ENCODE measurements around the gene DRC7.
"Not testable (repeated sequence)": the region's sequence is repeated elsewhere in the genome, so short reads cannot be mapped to it uniquely, and the experiment has no call there.

Gene DRC7

GRCh38 chr16:57694231-57694724 is 328 bp upstream of the DRC7 start:
- no peak for ATAC-seq

GRCh38 chr16:57695680-57696069 is 1.1 kb downstream of the DRC7 start:
- no peak for ATAC-seq

GRCh38 chr16:57696240-57696639 is 1.6 kb downstream of the DRC7 start:
- no peak for ATAC-seq

- ATAC-seq: no peak
Measured at GRCh38 chr16:57697896-57698537, 3.4 kb downstream of the DRC7 start.

GRCh38 chr16:57698812-57699405 is 4.3 kb downstream of the DRC7 start:
- ATAC-seq: no peak

GRCh38 chr16:57699481-57699880 is 4.9 kb downstream of the DRC7 start:
- ATAC-seq: no peak

- ATAC-seq: no peak
Measured at GRCh38 chr16:57699899-57700298, 5.3 kb downstream of the DRC7 start.

GRCh38 chr16:57700781-57701551 is 6.4 kb downstream of the DRC7 start:
- no peak for ATAC-seq

- no peak for ATAC-seq
Measured at GRCh38 chr16:57701759-57702371, 7.3 kb downstream of the DRC7 start.

- ATAC-seq: no peak
Measured at GRCh38 chr16:57703416-57704010, 8.9 kb downstream of the DRC7 start.

- ATAC-seq: no peak
Measured at GRCh38 chr16:57704011-57704904, 9.7 kb downstream of the DRC7 start.

GRCh38 chr16:57704905-57705852 is 10.6 kb downstream of the DRC7 start:
- ATAC-seq: no peak

GRCh38 chr16:57706717-57707116 is 12.1 kb downstream of the DRC7 start:
- ATAC-seq: no peak

- no peak for ATAC-seq
Measured at GRCh38 chr16:57707331-57707730, 12.7 kb downstream of the DRC7 start.

- ATAC-seq: no peak
Measured at GRCh38 chr16:57708168-57708567, 13.6 kb downstream of the DRC7 start.

GRCh38 chr16:57709663-57710062 is 15.1 kb downstream of the DRC7 start:
- no peak for ATAC-seq

GRCh38 chr16:57711346-57711745 is 16.7 kb downstream of the DRC7 start:
- no peak for ATAC-seq

GRCh38 chr16:57711993-57712392 is 17.4 kb downstream of the DRC7 start:
- no peak for ATAC-seq

- ATAC-seq: not testable (repeated sequence)
Measured at GRCh38 chr16:57712569-57712968, 18.0 kb downstream of the DRC7 start.

GRCh38 chr16:57713596-57713995 is 19.0 kb downstream of the DRC7 start:
- ATAC-seq: no peak

GRCh38 chr16:57714047-57714446 is 19.4 kb downstream of the DRC7 start:
- no peak for ATAC-seq

Data from activated CD4-positive, CD25-positive, alpha-beta regulatory T cell treated with anti-CD3 and anti-CD28 coated beads, Interleukin-2, amount 50 U/mL, for 24 hours (primary cell).